Ishikawa (cell line): ENCODE results near the gene CDHR4.

ENCODE experiments used
- CEBPB ChIP-seq: IDR thresholded peaks from 2 replicates; pipeline ENCODE4 v1.6.1; 2012
- CREB1 ChIP-seq: IDR thresholded peaks from 2 replicates; pipeline ENCODE4 v1.6.1; 2012; ENCODE audit warnings: low read depth
- EGR1 ChIP-seq: IDR thresholded peaks from 2 replicates; pipeline ENCODE4 v1.6.1; 2012
- EP300 ChIP-seq: IDR thresholded peaks from 2 replicates; pipeline ENCODE4 v1.6.1; 2012; ENCODE audit warnings: borderline replicate concordance
- FOXM1 ChIP-seq: IDR thresholded peaks from 2 replicates; pipeline ENCODE4 v1.6.1; 2012; ENCODE audit warnings: low read depth, borderline replicate concordance
- MAX ChIP-seq: IDR thresholded peaks from 2 replicates; pipeline ENCODE4 v1.6.1; 2012
- NFIC ChIP-seq: IDR thresholded peaks from 2 replicates; pipeline ENCODE4 v1.6.1; 2012
- RAD21 ChIP-seq: IDR thresholded peaks from 2 replicates; pipeline ENCODE4 v1.6.1; 2012; ENCODE audit warnings: low read depth
- REST ChIP-seq: IDR thresholded peaks from 2 replicates; pipeline ENCODE4 v1.6.1; 2012; ENCODE audit warnings: low read depth, mild to moderate bottlenecking
- TAF1 ChIP-seq: IDR thresholded peaks from 2 replicates; pipeline ENCODE4 v1.6.1; 2012; ENCODE audit warnings: low read depth, mild to moderate bottlenecking
- TCF12 ChIP-seq: IDR thresholded peaks from 2 replicates; pipeline ENCODE4 v1.6.1; 2012; ENCODE audit warnings: low read depth
- YY1 ChIP-seq: IDR thresholded peaks from 2 replicates; pipeline ENCODE4 v1.6.1; 2012; ENCODE audit warnings: low read depth
- ZBTB7A ChIP-seq: IDR thresholded peaks from 2 replicates; pipeline ENCODE4 v1.6.1; 2012; ENCODE audit warnings: low read depth
- TF ChIP-seq, protein P1 (sequence below): IDR thresholded peaks from 2 replicates; pipeline ENCODE4 v1.6.1; 2012

DNA sequence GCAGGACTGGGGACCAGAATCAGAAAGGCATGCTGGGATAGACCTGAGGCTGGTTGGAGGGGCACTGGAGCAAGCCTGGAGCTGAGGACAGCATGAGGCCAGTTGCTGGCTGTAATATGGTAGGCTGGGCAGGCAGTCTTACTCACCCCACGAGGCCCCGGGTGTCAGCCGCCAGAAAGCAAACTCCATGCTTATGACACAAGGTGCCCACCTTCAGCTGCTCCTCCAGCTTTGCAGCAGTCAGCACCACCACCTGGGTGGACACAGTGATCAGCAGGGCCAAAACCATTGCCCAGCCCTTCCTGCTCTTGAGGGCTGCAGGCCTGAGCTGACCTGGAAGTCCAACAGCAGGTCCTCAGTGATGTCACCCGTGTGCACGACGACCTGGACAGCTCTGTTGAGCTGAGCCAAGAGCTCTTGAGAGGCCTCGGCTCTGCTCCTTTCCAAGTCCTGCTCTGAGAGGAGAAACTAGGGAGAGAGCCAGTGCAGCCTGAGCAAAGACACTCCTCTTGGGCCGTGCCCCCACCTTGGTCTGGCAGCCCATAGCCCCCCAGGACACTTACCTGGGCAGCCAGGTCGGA is 13.3 kb upstream of the CDHR4 start:
- TF ChIP-seq YY1 (no peak), FOXM1 (no peak), MAX (no peak), ZBTB7A (no peak), RAD21 (no peak), TAF1 (no peak), EGR1 (no peak), EP300 (no peak), REST (no peak), CREB1 (no peak), TCF12 (no peak), CEBPB (no peak), NFIC (no peak)
- TF ChIP-seq, protein P1, sequence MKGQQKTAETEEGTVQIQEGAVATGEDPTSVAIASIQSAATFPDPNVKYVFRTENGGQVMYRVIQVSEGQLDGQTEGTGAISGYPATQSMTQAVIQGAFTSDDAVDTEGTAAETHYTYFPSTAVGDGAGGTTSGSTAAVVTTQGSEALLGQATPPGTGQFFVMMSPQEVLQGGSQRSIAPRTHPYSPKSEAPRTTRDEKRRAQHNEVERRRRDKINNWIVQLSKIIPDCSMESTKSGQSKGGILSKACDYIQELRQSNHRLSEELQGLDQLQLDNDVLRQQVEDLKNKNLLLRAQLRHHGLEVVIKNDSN, result no peak
